Motor neuron (in vitro differentiated cells): Measurements from ENCODE around the gene PRKN. TPM values are rescaled to one million over a fixed set of nuclear protein-coding genes. Genes with fewer than 3 reads are reported as not detected.
"Not testable (repeated sequence)": the region's sequence is repeated elsewhere in the genome, so short reads cannot be mapped to it uniquely, and the experiment has no call there.

Source experiments
- ATAC-seq, 8 experiments: fragments of 200-7000 bp; cut with Tn5 transposase; replicated peaks in 6 of 8; 2 replicates each; pipeline ENCODE4 v1.8.0; 2021; ENCODE audit warnings: mild to moderate bottlenecking in 8 of 8, moderate library complexity in 8 of 8
- H3K27ac ChIP-seq, 2 donors: fragments of 250-450 bp; sonication (Bioruptor Pico); 2 replicates each; pipeline ENCODE4 v1.9.0; 2021; ENCODE audit warnings: antibody characterized with exemption in 2 of 2, mild to moderate bottlenecking in 2 of 2, moderate library complexity in 1 of 2
- H3K4me1 ChIP-seq, 2 donors: fragments of 250-450 bp; sonication (Bioruptor Pico); replicated peaks in 1 of 2; 2 replicates each; pipeline ENCODE4 v1.6.1; 2021; ENCODE audit warnings: antibody characterized with exemption in 2 of 2, mild to moderate bottlenecking in 2 of 2, moderate library complexity in 1 of 2
- H3K4me3 ChIP-seq, 5 donors: fragments of 250-450 bp; sonication (Bioruptor Pico); 2 replicates each; pipeline ENCODE4 v1.9.0; 2021; ENCODE audit warnings: antibody characterized with exemption in 5 of 5, mild to moderate bottlenecking in 5 of 5, moderate library complexity in 4 of 5
- WGBS, 10 experiments: fragments of 450-650 bp; shearing (Covaris generic); methylation state at CpG; one replicate each; pipeline ENCODE4 v1.0.0; 2022; 5-methylcytosine and 5-hydroxymethylcytosine counted together
- in situ Hi-C, 9 experiments: fragments of 400-800 bp; cut with MboI; loops; one replicate each; pipeline ENCODE4 v1.15.0; 2021; ENCODE audit warnings: low sequenced_read_pairs in 9 of 9, low pct_unique_long_range_greater_than_20kb in 2 of 9; ENCODE audit not compliant: unreplicated experiment in 9 of 9
- total RNA-seq, 8 experiments: library from RNA; unstranded; fragments of 300-600 nt; gene quantifications; 2 replicates each; pipeline versions ENCODE4 v1.2.3 to v1.2.4, GENCODE V29; 2022

The PRKN gene
- total RNA-seq, 8 experiments from 2014 or later: 0.71 to 8.1 (median 2.9) TPM

- in situ Hi-C loops: no loop called here
- H3K4me3 ChIP-seq: no peak overlapping the region
- H3K4me1 ChIP-seq: peaks cover 15 to 30% of the 10 kb centered on the region in 2 donors
- 0 to 68% (median 4%) methylated on average over 1 to 8 of the region's 9 CpGs; no CpG with 5 or more reads in 2 of the 10 experiments for WGBS, 10 experiments
- no peak overlapping the region for H3K27ac ChIP-seq
- ATAC-seq: peak in 5 of 8 experiments; percentile 94 to 97 (median 95)
Measured at GRCh38 chr6:161511447-161512095, 1216.0 kb downstream of the PRKN start.

GRCh38 chr6:161508341-161508740 lies 1219.2 kb downstream of the PRKN start:
- Histone ChIP-seq H3K4me1 (peaks cover 16 to 30% of the 10 kb centered on the region in 2 donors), H3K4me3 (no peak overlapping the region), H3K27ac (no peak overlapping the region)
- in situ Hi-C loops: no loop called here
- 35 to 100% (median 89%) methylated on average over 2 to 6 of the region's 6 CpGs for WGBS, 10 experiments
- no peak for ATAC-seq

- 0 to 93% (median 58%) methylated on average over 1 to 4 of the region's 4 CpGs; no CpG with 5 or more reads in 2 of the 10 experiments for WGBS, 10 experiments
- no peak for ATAC-seq
- in situ Hi-C loops: no loop called here
Measured at GRCh38 chr6:161507375-161507774, 1220.2 kb downstream of the PRKN start.

GRCh38 chr6:161503570-161503969 lies 1224.0 kb downstream of the PRKN start:
- in situ Hi-C loops: no loop called here
- ATAC-seq: no peak
- 8 to 82% (median 20%) methylated on average over 1 to 4 of the region's 4 CpGs; no CpG with 5 or more reads in 3 of the 10 experiments for WGBS, 10 experiments
- peaks cover 0 to 3% of the 10 kb centered on the region in 2 donors for H3K4me1 ChIP-seq
- no peak overlapping the region for H3K27ac ChIP-seq
- no peak overlapping the region for H3K4me3 ChIP-seq

More at GRCh38 chr6:161507375-161507774, 1220.2 kb downstream of the PRKN start:
- Histone ChIP-seq H3K27ac (no peak overlapping the region), H3K4me3 (no peak overlapping the region), H3K4me1 (peaks cover 16 to 23% of the 10 kb centered on the region in 2 donors)

GRCh38 chr6:161498881-161499280 lies 1228.7 kb downstream of the PRKN start:
- ATAC-seq: no peak
- H3K4me1 ChIP-seq: peaks cover 0 to 3% of the 10 kb centered on the region in 2 donors
- in situ Hi-C loops: no loop called here
- WGBS, 10 experiments: 33 to 100% (median 98%) methylated on average over 1 to 4 of the region's 4 CpGs
- no peak overlapping the region for H3K27ac ChIP-seq
- no peak overlapping the region for H3K4me3 ChIP-seq

- peak in 3 of 8 experiments; percentile 77 to 99 (median 96) for ATAC-seq
- Histone ChIP-seq H3K27ac (no peak overlapping the region), H3K4me1 (peaks cover 0 to 3% of the 10 kb centered on the region in 2 donors), H3K4me3 (no peak overlapping the region)
- in situ Hi-C loops: no loop called here
- 13 to 67% (median 52%) methylated on average over 2 to 7 of the region's 7 CpGs; no CpG with 5 or more reads in 2 of the 10 experiments for WGBS, 10 experiments
Measured at GRCh38 chr6:161498359-161498758, 1229.2 kb downstream of the PRKN start.

- in situ Hi-C loops: no loop called here
- Histone ChIP-seq H3K27ac (no peak overlapping the region), H3K4me3 (no peak overlapping the region), H3K4me1 (peaks cover 0 to 4% of the 10 kb centered on the region in 2 donors)
- WGBS, 10 experiments: 51 to 100% (median 95%) methylated on average over 1 to 8 of the region's 8 CpGs; no CpG with 5 or more reads in 3 of the 10 experiments
- no peak for ATAC-seq
Measured at GRCh38 chr6:161496941-161497340, 1230.6 kb downstream of the PRKN start.

GRCh38 chr6:161496271-161496670 lies 1231.3 kb downstream of the PRKN start:
- H3K4me3 ChIP-seq, H3K4me1 ChIP-seq, H3K27ac ChIP-seq, in situ Hi-C loops, ATAC-seq: not testable (repeated sequence)
- WGBS, 10 experiments: 0 to 100% (median 79%) methylated on average over 1 to 4 of the region's 4 CpGs; no CpG with 5 or more reads in 3 of the 10 experiments

GRCh38 chr6:161494566-161494965 lies 1233.0 kb downstream of the PRKN start:
- Histone ChIP-seq H3K4me1 (peaks cover 0 to 8% of the 10 kb centered on the region in 2 donors), H3K4me3 (no peak overlapping the region), H3K27ac (no peak overlapping the region)
- ATAC-seq: no peak
- in situ Hi-C loops: no loop called here
- 24 to 91% (median 79%) methylated on average over 2 to 7 of the region's 7 CpGs; no CpG with 5 or more reads in 1 of the 10 experiments for WGBS, 10 experiments

GRCh38 chr6:161493576-161494118 lies 1233.9 kb downstream of the PRKN start:
- peak overlapping the region in 1 of 5 donors; percentile 8 for H3K4me3 ChIP-seq
- in situ Hi-C loops: no loop called here
- 2 to 71% (median 14%) methylated on average over 2 to 13 of the region's 13 CpGs; no CpG with 5 or more reads in 2 of the 10 experiments for WGBS, 10 experiments

GRCh38 chr6:161489626-161490306 lies 1237.8 kb downstream of the PRKN start:
- in situ Hi-C loops: no loop called here
- no peak overlapping the region for H3K4me3 ChIP-seq
- no peak overlapping the region for H3K27ac ChIP-seq
- H3K4me1 ChIP-seq: peaks cover 0 to 8% of the 10 kb centered on the region in 2 donors
- ATAC-seq: no peak
- 79 to 100% (median 88%) methylated on average over 1 to 5 of the region's 5 CpGs; no CpG with 5 or more reads in 1 of the 10 experiments for WGBS, 10 experiments

More at GRCh38 chr6:161493576-161494118, 1233.9 kb downstream of the PRKN start:
- no peak overlapping the region for H3K27ac ChIP-seq
- peaks cover 0 to 8% of the 10 kb centered on the region in 2 donors for H3K4me1 ChIP-seq
- peak in 6 of 8 experiments; percentile 22 to 97 (median 89) for ATAC-seq

- H3K27ac ChIP-seq: no peak overlapping the region
- H3K4me1 ChIP-seq: peaks cover 3 to 6% of the 10 kb centered on the region in 2 donors
- in situ Hi-C loops: no loop called here
- ATAC-seq: no peak
- no peak overlapping the region for H3K4me3 ChIP-seq
- 73 to 100% (median 95%) methylated on average over 2 to 5 of the region's 5 CpGs; no CpG with 5 or more reads in 4 of the 10 experiments for WGBS, 10 experiments
Measured at GRCh38 chr6:161487694-161488093, 1239.9 kb downstream of the PRKN start.

- no peak for ATAC-seq
- H3K4me3 ChIP-seq: no peak overlapping the region
- in situ Hi-C loops: no loop called here
- H3K4me1 ChIP-seq: peaks cover 3 to 11% of the 10 kb centered on the region in 2 donors
- WGBS, 10 experiments: 100% methylated on average over 1 of the region's 1 CpG; no CpG with 5 or more reads in 8 of the 10 experiments
- H3K27ac ChIP-seq: no peak overlapping the region
Measured at GRCh38 chr6:161487217-161487531, 1240.4 kb downstream of the PRKN start.
